ENCODE results near the gene NPPB. TPM values are rescaled to one million over a fixed set of nuclear protein-coding genes. Genes with fewer than 3 reads are reported as not detected.
A peak's percentile ranks its signal among the peaks of the same experiment; 100 is the strongest.
"Not testable (repeated sequence)": the region's sequence is repeated elsewhere in the genome, so short reads cannot be mapped to it uniquely, and the experiment has no call there.

The NPPB gene
- not detected for polyA plus RNA-seq

DNA sequence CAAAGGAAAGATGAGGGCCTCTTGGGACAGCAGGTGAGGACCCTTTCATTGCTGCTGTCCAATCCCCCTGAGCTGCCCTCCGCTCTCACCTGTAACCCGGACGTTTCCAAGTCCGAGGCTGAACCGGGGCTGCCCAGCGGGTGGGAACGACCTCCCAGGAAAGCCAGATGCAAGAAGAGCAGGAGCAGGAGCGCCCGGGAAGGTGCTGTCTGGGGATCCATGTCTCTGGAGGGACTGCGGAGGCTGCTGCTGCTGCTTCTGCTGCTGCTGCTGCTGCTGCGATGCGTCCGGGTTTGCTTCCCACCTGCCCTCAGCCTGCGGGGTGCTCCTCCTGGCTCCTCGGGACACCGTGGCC, at the start of gene NPPB:
NPPB (minus strand) TSS at position 333 of the 355 bp plus-strand sequence; CDS start at position 221, 112 bp downstream.
- Mint-ChIP-seq H3K4me3 (no peak within 1 kb of the TSS), H3K36me3 (no peaks in the 10 kb centered on the region), H3K4me1 (peaks cover 0 to 2% (median 0%) of the 10 kb centered on the region in 3 donors), H3K27ac (no peak within 1 kb of the TSS), H3K9me3 (no peaks in the 10 kb centered on the region), H3K27me3 (peaks cover 51% of the 10 kb centered on the region)

DNA sequence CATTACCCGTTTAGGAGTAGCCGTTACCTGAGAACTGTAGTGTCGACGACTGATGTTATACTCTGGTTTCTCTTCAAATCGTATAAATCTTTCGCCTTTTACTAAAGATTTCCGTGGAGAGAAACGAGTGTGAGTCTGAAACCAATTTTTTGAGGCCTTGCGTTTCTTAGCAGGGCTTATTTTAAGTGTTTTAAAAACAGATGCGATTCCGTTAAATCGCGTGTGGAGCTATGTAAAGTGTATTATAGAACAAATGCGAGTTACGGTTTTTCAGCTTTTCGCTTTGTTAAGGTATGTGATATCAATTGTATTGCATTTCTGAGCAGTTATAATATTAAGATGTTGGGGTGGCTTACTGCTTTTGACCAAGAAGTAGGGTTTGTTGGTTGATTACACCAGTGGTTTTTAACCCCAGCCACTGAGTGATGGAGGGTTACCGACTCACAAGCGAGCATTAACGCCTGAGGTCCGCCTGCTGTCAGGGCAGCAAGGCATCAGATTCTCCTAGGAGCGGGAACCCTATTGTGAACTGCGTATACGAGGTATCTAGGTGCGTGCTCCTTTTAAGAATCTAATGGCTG, 49.4 kb upstream of the NPPB start:
- Mint-ChIP-seq H3K9me3 (no peaks in the 10 kb centered on the region), H3K36me3 (no peaks in the 10 kb centered on the region), H3K4me1 (peaks cover 10 to 20% (median 16%) of the 10 kb centered on the region in 3 donors), H3K27me3 (no peaks in the 10 kb centered on the region), H3K27ac (peak overlapping the region; percentile 99 to 100 (median 100)), H3K4me3 (peak overlapping the region; percentile 91 to 97 (median 94))

DNA sequence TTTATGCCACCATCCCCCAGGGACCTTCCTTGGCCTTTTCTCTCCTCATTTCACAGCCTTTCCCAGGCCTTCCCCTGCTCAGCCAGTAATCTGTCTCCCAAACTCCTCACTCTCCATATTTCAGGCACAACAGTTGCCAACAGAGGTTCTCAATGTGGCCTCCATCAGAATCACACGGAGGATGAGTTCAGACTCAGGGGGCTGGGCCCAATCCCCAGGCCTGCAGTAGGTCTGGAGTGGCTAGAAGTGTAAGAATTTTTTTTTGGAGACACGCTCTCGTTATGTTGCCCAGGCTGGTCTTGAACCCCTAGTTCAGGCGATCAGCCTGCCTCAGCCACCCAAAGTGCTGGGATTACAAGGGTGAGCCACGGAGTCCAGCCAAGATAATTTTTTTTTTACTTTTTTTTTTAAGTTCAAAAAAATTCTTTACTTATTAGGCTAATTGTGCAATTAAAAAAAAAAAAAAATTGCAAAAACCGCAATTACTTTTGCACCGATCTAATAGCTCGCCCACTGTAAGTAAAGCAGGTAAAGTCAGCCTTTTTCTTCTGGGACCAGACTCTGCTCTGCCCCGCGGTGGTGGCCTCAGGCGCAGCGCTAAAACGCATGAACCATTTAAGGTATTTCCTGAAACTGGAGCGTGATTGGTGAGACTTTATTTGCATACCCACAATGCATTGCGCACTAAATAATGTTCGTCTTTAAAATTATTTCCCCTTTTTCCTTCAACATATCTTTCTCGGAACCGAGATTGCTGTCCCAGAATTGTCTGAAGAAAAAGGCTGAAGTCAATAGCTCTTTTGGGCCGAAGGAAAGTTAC, 48.7 kb upstream of the NPPB start:
- peaks cover 10 to 20% (median 16%) of the 10 kb centered on the region in 3 donors for H3K4me1 Mint-ChIP-seq
- no peaks in the 10 kb centered on the region for H3K9me3 Mint-ChIP-seq
- H3K36me3 Mint-ChIP-seq = no peaks in the 10 kb centered on the region
- H3K27me3 Mint-ChIP-seq = no peaks in the 10 kb centered on the region
- H3K27ac Mint-ChIP-seq = peak overlapping the region; percentile 99 to 100 (median 100)
- H3K4me3 Mint-ChIP-seq = peak overlapping the region; percentile 91 to 97 (median 94)

DNA sequence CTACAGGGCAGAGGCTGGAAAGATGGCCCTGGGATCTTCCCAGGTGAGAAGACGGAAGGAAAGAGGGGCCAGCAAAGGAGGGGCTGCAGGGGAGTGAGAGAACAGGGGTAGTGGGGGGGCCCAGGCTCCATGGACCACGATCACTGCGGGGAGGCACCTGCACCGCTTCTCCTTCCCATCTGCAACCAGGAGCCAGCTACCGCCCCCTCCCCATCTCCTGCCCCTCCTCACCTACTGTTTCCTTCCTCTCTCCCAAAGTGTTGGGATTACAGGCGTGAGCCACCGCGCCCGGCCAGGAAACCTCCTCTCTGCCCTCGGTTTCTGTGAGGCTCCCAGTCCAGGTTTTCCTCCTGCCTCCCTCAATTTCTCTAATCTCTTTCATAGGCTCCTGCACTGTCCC, 48.1 kb upstream of the NPPB start:
- H3K27ac Mint-ChIP-seq = peak overlapping the region in 1 of 3 donors; percentile 87
- H3K4me3 Mint-ChIP-seq = no peak overlapping the region
- peaks cover 10 to 18% (median 16%) of the 10 kb centered on the region in 3 donors for H3K4me1 Mint-ChIP-seq
- H3K27me3 Mint-ChIP-seq = no peaks in the 10 kb centered on the region
- no peaks in the 10 kb centered on the region for H3K36me3 Mint-ChIP-seq
- no peaks in the 10 kb centered on the region for H3K9me3 Mint-ChIP-seq

GRCh38 chr1:11904978-11905377, 46.2 kb upstream of the NPPB start:
- H3K27ac Mint-ChIP-seq = peak overlapping the region in 1 of 3 donors; percentile 87
- H3K27me3 Mint-ChIP-seq = no peaks in the 10 kb centered on the region
- H3K4me3 Mint-ChIP-seq = no peak overlapping the region
- H3K36me3 Mint-ChIP-seq = no peaks in the 10 kb centered on the region
- peaks cover 10 to 16% (median 15%) of the 10 kb centered on the region in 3 donors for H3K4me1 Mint-ChIP-seq
- no peaks in the 10 kb centered on the region for H3K9me3 Mint-ChIP-seq

DNA sequence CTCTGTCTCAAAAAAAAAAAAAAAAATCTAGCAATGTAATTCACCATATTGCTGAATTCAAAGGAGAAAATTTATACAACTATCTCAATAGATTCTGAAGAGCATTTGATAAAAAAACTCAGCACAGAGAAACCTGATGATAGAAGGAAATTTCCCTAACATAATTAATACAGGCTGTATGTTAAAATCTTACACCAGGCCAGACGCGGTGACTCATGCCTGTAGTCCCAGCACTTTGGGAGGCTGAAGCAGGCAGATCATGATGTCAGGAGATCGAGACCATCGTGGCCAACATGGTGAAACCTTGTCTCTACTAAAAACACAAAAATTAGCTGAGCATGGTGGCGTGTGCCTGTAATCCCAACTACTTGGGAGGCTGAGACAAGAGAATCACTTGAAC, 45.4 kb upstream of the NPPB start:
- not testable (repeated sequence) for H3K9me3 Mint-ChIP-seq, H3K27me3 Mint-ChIP-seq, H3K4me3 Mint-ChIP-seq, H3K36me3 Mint-ChIP-seq, H3K27ac Mint-ChIP-seq
- peaks cover 6 to 15% (median 9%) of the 10 kb centered on the region in 3 donors for H3K4me1 Mint-ChIP-seq

DNA sequence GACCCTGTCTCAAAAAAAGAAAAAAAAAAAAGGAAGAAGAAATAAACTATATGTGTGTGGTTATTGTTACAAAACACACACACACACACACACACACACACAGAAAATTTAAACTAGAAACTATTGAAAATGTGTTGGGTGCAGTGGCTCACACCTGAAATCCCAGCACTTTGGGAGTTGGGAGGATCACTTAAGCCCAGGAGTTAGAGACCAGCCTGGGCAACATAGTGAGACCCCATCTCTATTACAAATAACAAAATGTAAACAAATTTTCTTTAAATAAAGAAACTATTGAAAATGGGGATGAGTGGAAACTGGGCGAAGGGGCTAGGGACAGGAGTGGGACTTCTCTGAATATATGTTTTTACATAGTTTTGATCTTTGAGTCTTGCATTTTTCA, 44.5 kb upstream of the NPPB start:
- peaks cover 5% of the 10 kb centered on the region for H3K27me3 Mint-ChIP-seq

GRCh38 chr1:11901446-11901845, 42.7 kb upstream of the NPPB start:
- not testable (repeated sequence) for H3K27ac Mint-ChIP-seq, H3K9me3 Mint-ChIP-seq, H3K36me3 Mint-ChIP-seq, H3K4me3 Mint-ChIP-seq
- Mint-ChIP-seq H3K4me1 (peaks cover 0 to 11% (median 3%) of the 10 kb centered on the region in 3 donors), H3K27me3 (peaks cover 16% of the 10 kb centered on the region)

More for the DNA sequence above, 44.5 kb upstream of the NPPB start:
- H3K9me3 Mint-ChIP-seq = no peaks in the 10 kb centered on the region
- no peak overlapping the region for H3K4me3 Mint-ChIP-seq
- H3K4me1 Mint-ChIP-seq = peaks cover 6 to 15% (median 8%) of the 10 kb centered on the region in 3 donors
- no peaks in the 10 kb centered on the region for H3K36me3 Mint-ChIP-seq
- no peak overlapping the region for H3K27ac Mint-ChIP-seq

- H3K4me3 Mint-ChIP-seq = no peak overlapping the region
- H3K27me3 Mint-ChIP-seq = peaks cover 23% of the 10 kb centered on the region
- H3K4me1 Mint-ChIP-seq = peaks cover 0 to 2% (median 0%) of the 10 kb centered on the region in 3 donors
- H3K27ac Mint-ChIP-seq = no peak overlapping the region
- no peaks in the 10 kb centered on the region for H3K36me3 Mint-ChIP-seq
- no peaks in the 10 kb centered on the region for H3K9me3 Mint-ChIP-seq
Measured at GRCh38 chr1:11898831-11899467, 40.2 kb upstream of the NPPB start.

DNA sequence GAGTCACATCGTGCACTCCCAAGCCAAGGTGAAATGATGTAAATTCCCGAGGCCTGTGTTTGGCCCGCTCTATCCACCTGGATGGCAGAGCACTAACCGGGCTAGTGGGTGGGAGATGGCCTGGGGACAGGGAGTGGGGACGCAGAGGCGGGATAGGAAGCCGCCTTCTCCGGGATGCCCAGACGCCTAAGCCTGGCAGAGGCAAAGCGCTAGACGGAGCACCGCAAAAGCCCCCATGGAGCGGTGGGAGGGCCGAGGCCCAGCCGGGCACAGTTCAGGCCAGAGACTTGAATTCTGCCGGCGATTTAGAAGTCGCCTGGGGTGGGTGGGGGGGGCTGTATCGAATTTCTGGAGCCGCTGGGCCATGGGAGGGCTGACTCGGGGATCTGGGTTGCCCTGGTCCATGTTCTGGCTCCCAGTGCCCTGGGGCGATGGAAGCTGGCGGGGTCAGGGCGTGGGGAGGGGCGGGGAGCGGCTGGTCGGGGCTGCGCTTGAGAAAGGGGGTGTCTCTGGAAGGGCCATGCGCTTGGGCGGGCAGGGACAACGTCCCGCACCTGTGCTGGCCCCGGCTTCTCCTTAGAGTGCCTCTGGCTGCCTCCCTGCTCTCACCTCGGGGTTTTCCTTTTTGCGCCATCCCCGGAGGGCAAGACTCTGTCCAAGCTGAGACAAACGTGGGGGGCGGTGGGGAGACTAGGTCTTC, 39.5 kb upstream of the NPPB start:
- peaks cover 0 to 2% (median 0%) of the 10 kb centered on the region in 3 donors for H3K4me1 Mint-ChIP-seq
- H3K9me3 Mint-ChIP-seq = no peaks in the 10 kb centered on the region
- H3K36me3 Mint-ChIP-seq = no peaks in the 10 kb centered on the region
- no peak overlapping the region for H3K27ac Mint-ChIP-seq
- no peak overlapping the region for H3K4me3 Mint-ChIP-seq
- H3K27me3 Mint-ChIP-seq = peaks cover 23% of the 10 kb centered on the region

- not testable (repeated sequence) for H3K4me3 Mint-ChIP-seq, H3K27ac Mint-ChIP-seq, H3K36me3 Mint-ChIP-seq, H3K4me1 Mint-ChIP-seq, H3K9me3 Mint-ChIP-seq
- H3K27me3 Mint-ChIP-seq = peaks cover 25% of the 10 kb centered on the region
Measured at GRCh38 chr1:11894501-11894900, 35.8 kb upstream of the NPPB start.

DNA sequence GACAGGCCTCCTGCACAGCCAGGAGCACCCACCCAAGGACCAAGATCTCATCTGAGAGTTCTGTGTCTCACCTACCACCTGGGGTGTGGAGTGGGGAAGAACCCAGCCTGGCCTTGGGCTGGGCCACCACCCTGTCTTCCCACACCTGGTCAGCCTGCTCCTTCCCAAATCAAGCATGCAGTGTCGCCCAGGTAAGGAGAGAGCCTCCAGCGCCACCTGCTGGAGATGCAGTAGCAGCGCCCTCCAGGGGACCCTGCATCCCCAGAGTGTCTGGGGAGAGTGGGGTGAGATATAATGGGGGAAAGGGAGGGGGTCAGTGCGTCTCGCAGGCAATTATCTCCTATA, 35.1 kb upstream of the NPPB start:
- Mint-ChIP-seq H3K27ac (no peak overlapping the region), H3K4me1 (no peaks in the 10 kb centered on the region), H3K27me3 (peaks cover 22% of the 10 kb centered on the region), H3K4me3 (no peak overlapping the region), H3K9me3 (no peaks in the 10 kb centered on the region), H3K36me3 (no peaks in the 10 kb centered on the region)

GRCh38 chr1:11891433-11892186, 32.9 kb upstream of the NPPB start:
- no peak overlapping the region for H3K4me3 Mint-ChIP-seq
- H3K27ac Mint-ChIP-seq = no peak overlapping the region
- peaks cover 11% of the 10 kb centered on the region for H3K27me3 Mint-ChIP-seq
- no peaks in the 10 kb centered on the region for H3K36me3 Mint-ChIP-seq
- H3K4me1 Mint-ChIP-seq = no peaks in the 10 kb centered on the region
- no peaks in the 10 kb centered on the region for H3K9me3 Mint-ChIP-seq

DNA sequence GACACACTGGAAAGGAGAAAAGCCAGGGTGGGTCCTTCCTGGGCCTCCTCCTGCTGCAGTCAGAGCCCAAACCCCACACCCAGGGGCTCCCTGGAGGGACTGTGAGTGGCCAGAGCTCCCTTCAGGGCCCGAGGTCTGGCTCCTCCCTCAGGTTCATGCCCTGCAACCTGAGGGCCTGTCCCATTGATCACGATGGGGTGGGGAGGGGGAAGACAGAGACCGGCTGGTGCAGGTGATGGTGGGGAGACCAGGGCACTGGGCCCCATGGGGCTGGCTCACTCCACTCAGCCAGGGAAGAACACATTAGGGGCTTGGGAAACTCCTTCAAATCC, 30.1 kb upstream of the NPPB start:
- no peak overlapping the region for H3K4me3 Mint-ChIP-seq
- H3K27me3 Mint-ChIP-seq = peaks cover 5% of the 10 kb centered on the region
- no peaks in the 10 kb centered on the region for H3K9me3 Mint-ChIP-seq
- H3K27ac Mint-ChIP-seq = no peak overlapping the region
- H3K36me3 Mint-ChIP-seq = no peaks in the 10 kb centered on the region
- H3K4me1 Mint-ChIP-seq = no peaks in the 10 kb centered on the region

Data from IgD-negative memory B cell (primary cell).